Gastroesophageal sphincter (tissue), 4 donors: ENCODE results near the gene ID1. TPM values are rescaled to one million over a fixed set of nuclear protein-coding genes. Genes with fewer than 3 reads are reported as not detected.

Experiments used
- ATAC-seq: fragments of 150-250 bp; one replicate; pipeline ENCODE4 v1.9.1; 2016; ENCODE audit warnings: mild to moderate bottlenecking, moderate library complexity
- H3K27ac ChIP-seq, 4 donors: fragments of 200-600 bp; sonication (generic) in 3 of 4; 1 replicate in 3 of 4; 2 replicates in 1 of 4; pipeline ENCODE4 v1.5.1; 2016 to 2019
- H3K27me3 ChIP-seq: fragments of 200-600 bp; sonication (generic); one replicate; pipeline ENCODE4 v1.5.1; 2019
- H3K36me3 ChIP-seq, 2 donors: fragments of 200-600 bp; sonication (generic); one replicate each; pipeline ENCODE4 v1.5.1; 2019; ENCODE audit warnings: control low read depth in 1 of 2
- H3K4me1 ChIP-seq, 3 donors: fragments of 200-600 bp; sonication (generic); 1 replicate in 2 of 3; 2 replicates in 1 of 3; pipeline ENCODE4 v1.5.1; 2016 to 2019; ENCODE audit warnings: control low read depth in 2 of 3
- H3K4me3 ChIP-seq, 2 donors: fragments of 200-600 bp; sonication (generic); one replicate each; pipeline ENCODE4 v1.5.1; 2019; ENCODE audit warnings: mild to moderate bottlenecking in 1 of 2, moderate library complexity in 1 of 2
- H3K9me3 ChIP-seq, 3 donors: fragments of 200-600 bp; sonication (generic); one replicate each; pipeline ENCODE4 v1.5.1; 2017 to 2019; ENCODE audit warnings: control low read depth in 2 of 3
- CTCF ChIP-seq, 4 experiments: fragments of 200-600 bp in 2 of 4; fragments of 450-650 bp in 2 of 4; sonication (generic) in 1 of 4; IDR thresholded peaks; one replicate each; pipeline ENCODE4 v1.5.1; 2017 to 2019; ENCODE audit warnings: antibody characterized with exemption in 4 of 4, mild to moderate bottlenecking in 2 of 4, moderate library complexity in 2 of 4
- EP300 ChIP-seq: sonication (generic); formaldehyde crosslinking; IDR thresholded peaks from one replicate; pipeline ENCODE4 v1.6.1; 2017; ENCODE audit warnings: antibody characterized with exemption, mild to moderate bottlenecking
- POLR2A ChIP-seq, 2 donors: fragments of 450-650 bp; IDR thresholded peaks; one replicate each; pipeline ENCODE4 v1.6.1; 2017; ENCODE audit warnings: antibody characterized with exemption in 2 of 2, mild to moderate bottlenecking in 2 of 2, moderate library complexity in 1 of 2
- POLR2AphosphoS5 ChIP-seq: sonication (generic); formaldehyde crosslinking; IDR thresholded peaks from one replicate; pipeline ENCODE4 v1.6.1; 2017; ENCODE audit warnings: antibody characterized with exemption
- WGBS, 2 donors: methylation state at CpG; one replicate each; pipeline ENCODE4 v1.1.5; 2018; ENCODE audit warnings: low coverage in 1 of 2; 5-methylcytosine and 5-hydroxymethylcytosine counted together
- total RNA-seq, 4 donors: library from RNA; depleted of rRNA; stranded (reverse); fragments of >200 nt; gene quantifications; one replicate each; pipeline ENCODE4 v1.1.0, GENCODE V29; 2016

The ID1 gene
- 100 to 1,000 TPM; 221 to 714 (median 372) TPM for total RNA-seq

- 1 to 2% methylated on average over 14 to 19 of the region's 74 CpGs for WGBS, 2 donors
- Histone ChIP-seq H3K4me1 (peaks cover 0 to 72% (median 6%) of the 10 kb centered on the region in 3 donors), H3K27ac (peak within 1 kb of the TSS; percentile 64 to 98 (median 92)), H3K36me3 (no peaks in the 10 kb centered on the region), H3K27me3 (no peaks in the 10 kb centered on the region), H3K4me3 (peak within 1 kb of the TSS; percentile 41 to 78), H3K9me3 (no peaks in the 10 kb centered on the region)
- peak; percentile 85 for ATAC-seq
- TF ChIP-seq POLR2A (IDR thresholded peaks at IDR 0.05), result peak; percentile 98
- no peak for TF ChIP-seq CTCF (IDR thresholded peaks at IDR 0.05)
- peak; percentile 99 for TF ChIP-seq POLR2AphosphoS5
- peak; percentile 19 for TF ChIP-seq EP300
Observed at GRCh38 chr20:31605031-31605901, at the start of gene ID1. ID1 (plus strand) TSS chr20:31605289; CDS start chr20:31605388, 99 bp downstream.

GRCh38 chr20:31559704-31560093 is 45.4 kb upstream of the ID1 start:
- TF ChIP-seq EP300, result no peak
- no peak for TF ChIP-seq CTCF (IDR thresholded peaks at IDR 0.05)
- TF ChIP-seq POLR2A (IDR thresholded peaks at IDR 0.05), result no peak
- TF ChIP-seq POLR2AphosphoS5, result no peak
- H3K36me3 ChIP-seq, result peaks cover 0 to 80% of the 10 kb centered on the region in 2 donors
- WGBS, 2 donors, result 88 to 93% methylated on average over 1 to 2 of the region's 2 CpGs

GRCh38 chr20:31560094-31560745 is 44.9 kb upstream of the ID1 start:
- 16 to 50% methylated on average over 1 to 6 of the region's 6 CpGs for WGBS, 2 donors
- Histone ChIP-seq H3K27me3 (no peaks in the 10 kb centered on the region), H3K9me3 (no peaks in the 10 kb centered on the region), H3K4me1 (peaks cover 0 to 28% (median 11%) of the 10 kb centered on the region in 3 donors), H3K4me3 (no peak overlapping the region), H3K27ac (peak overlapping the region; percentile 19 to 75 (median 63)), H3K36me3 (peaks cover 0 to 80% of the 10 kb centered on the region in 2 donors)
- TF ChIP-seq POLR2AphosphoS5, result peak; percentile 39
- TF ChIP-seq POLR2A (IDR thresholded peaks at IDR 0.05), result no peak
- TF ChIP-seq EP300, result no peak
- peak; percentile 79 to 89 (median 81) for TF ChIP-seq CTCF (IDR thresholded peaks at IDR 0.05)
- ATAC-seq, result peak; percentile 55

More at GRCh38 chr20:31559704-31560093, 45.4 kb upstream of the ID1 start:
- Histone ChIP-seq H3K27ac (peak overlapping the region in 2 of 4 donors; percentile 72 to 75), H3K27me3 (no peaks in the 10 kb centered on the region), H3K4me3 (no peak overlapping the region), H3K9me3 (no peaks in the 10 kb centered on the region), H3K4me1 (peaks cover 0 to 28% (median 11%) of the 10 kb centered on the region in 3 donors)
- ATAC-seq, result no peak

GRCh38 chr20:31560746-31561598 is 44.1 kb upstream of the ID1 start:
- Histone ChIP-seq H3K4me1 (peaks cover 0 to 28% (median 11%) of the 10 kb centered on the region in 3 donors), H3K4me3 (no peak overlapping the region), H3K9me3 (no peaks in the 10 kb centered on the region), H3K27ac (peak overlapping the region; percentile 19 to 75 (median 63)), H3K36me3 (peaks cover 0 to 80% of the 10 kb centered on the region in 2 donors), H3K27me3 (no peaks in the 10 kb centered on the region)
- TF ChIP-seq POLR2AphosphoS5 (peak; percentile 49), CTCF (IDR thresholded peaks at IDR 0.05) (no peak)
- 45 to 72% methylated on average over 3 to 7 of the region's 7 CpGs for WGBS, 2 donors
- peak; percentile 53 for ATAC-seq
